GM12878 (cell line): ENCODE results near the gene SLC12A1. TPM values are rescaled to one million over a fixed set of nuclear protein-coding genes. Genes with fewer than 3 reads are reported as not detected.

Source experiments
- ASH2L ChIP-seq: fragments of 300-600, 200-600 bp; sonication (generic); IDR thresholded peaks from 2 replicates; pipeline ENCODE4 v1.6.1; 2017; ENCODE audit warnings: low read depth, mild to moderate bottlenecking, borderline replicate concordance
- BHLHE40 ChIP-seq, 2 experiments: fragments of 450-650 bp in 1 of 2; IDR thresholded peaks; 2 replicates each; pipeline ENCODE4 v1.6.1; 2011 to 2017; ENCODE audit warnings: low read depth in 2 of 2, borderline replicate concordance in 1 of 2, improper control_type of control experiment in 1 of 2, low read length in 1 of 2, mild to moderate bottlenecking in 1 of 2
- CBFB ChIP-seq: IDR thresholded peaks from 2 replicates; pipeline ENCODE4 v1.6.1; 2016; ENCODE audit warnings: antibody characterized with exemption, low read depth
- FOXM1 ChIP-seq: IDR thresholded peaks from 2 replicates; pipeline ENCODE4 v1.6.1; 2012; ENCODE audit warnings: low read depth, mild to moderate bottlenecking, inconsistent platforms, low read length, moderate library complexity
- MEF2A ChIP-seq: IDR thresholded peaks from 2 replicates; pipeline ENCODE4 v1.6.1; 2011; ENCODE audit warnings: low read depth, mild to moderate bottlenecking, low read length, moderate library complexity; ENCODE audit not compliant: insufficient read depth
- MXI1 ChIP-seq: fragments of 150-350 bp; IDR thresholded peaks from 2 replicates; pipeline ENCODE4 v1.6.1; 2011; ENCODE audit warnings: low read depth, mild to moderate bottlenecking, inconsistent platforms, low read length, improper control_type of control experiment
- NBN ChIP-seq: fragments of 450-650 bp; IDR thresholded peaks from 2 replicates; pipeline ENCODE4 v1.6.1; 2016
- NFXL1 ChIP-seq: fragments of 450-650 bp; IDR thresholded peaks from 2 replicates; pipeline ENCODE4 v1.6.1; 2017; ENCODE audit warnings: antibody characterized with exemption, mild to moderate bottlenecking, borderline replicate concordance
- NFYB ChIP-seq: IDR thresholded peaks from 2 replicates; pipeline ENCODE4 v1.6.1; 2011; ENCODE audit warnings: low read depth, mild to moderate bottlenecking, low read length, improper control_type of control experiment, moderate library complexity; ENCODE audit not compliant: insufficient read depth
- POLR2A ChIP-seq: IDR thresholded peaks from 2 replicates; pipeline ENCODE4 v1.6.1; 2011; ENCODE audit warnings: low read depth, mild to moderate bottlenecking, low read length
- POLR2AphosphoS2 ChIP-seq: IDR thresholded peaks from 2 replicates; pipeline ENCODE4 v1.6.1; 2011; ENCODE audit warnings: low read depth, mild to moderate bottlenecking, low read length, improper control_type of control experiment, moderate library complexity
- POU2F2 ChIP-seq: IDR thresholded peaks from 3 replicates; pipeline ENCODE4 v1.6.1; 2011; ENCODE audit warnings: low read depth, mild to moderate bottlenecking, low read length, borderline replicate concordance
- RB1 ChIP-seq: fragments of 450-650 bp; formaldehyde crosslinking; IDR thresholded peaks from 2 replicates; pipeline ENCODE4 v1.6.1; 2017; ENCODE audit warnings: mild to moderate bottlenecking, borderline replicate concordance
- SRF ChIP-seq, 2 experiments: IDR thresholded peaks; 2 replicates each; pipeline ENCODE4 v1.6.1; 2011; ENCODE audit warnings: low read depth in 2 of 2, low read length in 2 of 2, mild to moderate bottlenecking in 1 of 2, moderate library complexity in 1 of 2
- SUPT20H ChIP-seq: IDR thresholded peaks from 2 replicates; pipeline ENCODE4 v1.6.1; 2011; ENCODE audit warnings: low read depth, mild to moderate bottlenecking, low read length, moderate library complexity, borderline replicate concordance; ENCODE audit not compliant: control insufficient read depth
- WRNIP1 ChIP-seq: IDR thresholded peaks from 2 replicates; pipeline ENCODE4 v1.6.1; 2011; ENCODE audit warnings: low read depth, low read length, improper control_type of control experiment, borderline replicate concordance
- ZNF622 ChIP-seq: fragments of 450-650 bp; IDR thresholded peaks from 2 replicates; pipeline ENCODE4 v1.6.1; 2017; ENCODE audit warnings: mild to moderate bottlenecking, inconsistent platforms
- polyA plus RNA-seq, 11 experiments: library from polyadenylated mRNA; depleted of rRNA in 4 of 11; unstranded in 6 of 11; stranded (reverse) in 5 of 11; fragments of >200 nt; fragmentation: Nextera tagmentation in 4 of 11; fragmentation: Illumina TruSeq in 1 of 11; extraction: Ambion mirVana in 4 of 11; extraction: Trizol in 1 of 11; gene quantifications; 1 replicate in 1 of 11; 2 replicates in 10 of 11; pipeline versions ENCODE4 v1.2.1 to v1.2.3, GENCODE V29; 2011 to 2016; ENCODE audit warnings: inconsistent platforms in 2 of 11, missing spikeins in 2 of 11, low read depth in 1 of 11
- total RNA-seq, 4 experiments: library from RNA; depleted of rRNA in 3 of 4; stranded (reverse); fragments of >200 nt in 3 of 4; fragmentation: Illumina TruSeq in 1 of 4; extraction: Trizol in 1 of 4; gene quantifications; 2 replicates each; pipeline versions ENCODE4 v1.2.1 to v1.2.3, GENCODE V29; 2013 to 2021
- TF ChIP-seq, protein P1 (sequence below): fragments of 450-650 bp; IDR thresholded peaks from 2 replicates; pipeline ENCODE4 v1.6.1; 2017; ENCODE audit warnings: mild to moderate bottlenecking, low read depth, inconsistent platforms; ENCODE audit not compliant: poor library complexity, severe bottlenecking
- TF ChIP-seq, protein P2 (sequence below): IDR thresholded peaks from 2 replicates; pipeline ENCODE4 v1.6.1; 2012; ENCODE audit warnings: low read depth, low read length, improper control_type of control experiment
- TF ChIP-seq, protein P3 (sequence below): fragments of 150-350 bp; IDR thresholded peaks from 2 replicates; pipeline ENCODE4 v1.6.1; 2016; ENCODE audit warnings: low read depth, low read length
- TF ChIP-seq, protein P4 (sequence below): fragments of 450-650 bp; conservative IDR thresholded peaks from 2 replicates; pipeline ENCODE4 v1.6.1; 2017; ENCODE audit warnings: mild to moderate bottlenecking, moderate library complexity

SLC12A1 gene
- total and polyA plus RNA-seq, 10 of the 15 experiments (the other 5 are each of a cell fraction or from before 2014, with no cell fraction given) = under 0.01 TPM; not detected in 9

DNA sequence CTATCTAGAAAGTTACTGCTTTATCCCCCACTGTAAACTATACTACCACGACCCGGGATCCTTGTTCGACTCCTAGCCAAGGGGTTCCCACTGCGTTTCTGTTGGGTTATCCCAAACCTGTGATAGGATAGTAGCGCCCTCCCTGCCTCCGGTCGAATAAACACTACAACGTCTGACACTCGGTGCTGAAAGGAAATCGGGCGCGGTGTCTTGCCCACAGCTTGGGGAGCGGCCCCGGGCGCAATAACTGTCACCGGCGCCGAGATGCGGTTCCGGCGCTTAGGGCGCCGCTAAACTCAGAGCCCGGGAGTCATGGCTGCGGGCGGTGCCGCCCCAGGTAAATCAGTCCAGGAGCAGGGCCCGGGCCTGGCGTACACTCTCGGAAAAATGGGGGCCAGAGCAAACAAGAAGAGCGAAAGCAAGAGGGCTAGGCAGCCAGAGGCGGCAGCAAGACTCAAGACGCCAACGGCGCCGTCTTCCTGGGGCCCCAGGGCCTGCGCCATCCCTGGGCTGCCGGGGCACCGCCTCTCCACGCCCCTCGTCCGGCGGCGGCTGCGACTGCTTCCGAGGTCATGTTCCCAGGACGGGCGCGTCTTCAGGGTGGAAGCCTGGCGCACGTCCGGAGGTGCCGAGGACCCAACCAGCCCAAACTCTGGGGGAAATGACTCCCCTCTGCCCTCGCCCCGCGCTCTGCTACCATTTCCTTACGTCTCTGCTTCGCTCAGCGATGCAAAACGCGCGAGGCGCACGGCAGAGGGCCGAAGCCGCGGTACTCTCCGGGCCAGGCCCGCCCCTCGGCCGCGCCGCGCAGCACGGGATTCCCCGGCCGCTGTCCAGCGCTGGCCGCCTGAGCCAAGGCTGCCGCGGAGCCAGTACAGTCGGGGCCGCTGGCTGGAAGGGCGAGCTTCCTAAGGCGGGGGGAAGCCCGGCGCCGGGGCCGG lies 125.0 kb downstream of the SLC12A1 start, which contains the start of gene DUT (continued):
- TF ChIP-seq, protein P1, sequence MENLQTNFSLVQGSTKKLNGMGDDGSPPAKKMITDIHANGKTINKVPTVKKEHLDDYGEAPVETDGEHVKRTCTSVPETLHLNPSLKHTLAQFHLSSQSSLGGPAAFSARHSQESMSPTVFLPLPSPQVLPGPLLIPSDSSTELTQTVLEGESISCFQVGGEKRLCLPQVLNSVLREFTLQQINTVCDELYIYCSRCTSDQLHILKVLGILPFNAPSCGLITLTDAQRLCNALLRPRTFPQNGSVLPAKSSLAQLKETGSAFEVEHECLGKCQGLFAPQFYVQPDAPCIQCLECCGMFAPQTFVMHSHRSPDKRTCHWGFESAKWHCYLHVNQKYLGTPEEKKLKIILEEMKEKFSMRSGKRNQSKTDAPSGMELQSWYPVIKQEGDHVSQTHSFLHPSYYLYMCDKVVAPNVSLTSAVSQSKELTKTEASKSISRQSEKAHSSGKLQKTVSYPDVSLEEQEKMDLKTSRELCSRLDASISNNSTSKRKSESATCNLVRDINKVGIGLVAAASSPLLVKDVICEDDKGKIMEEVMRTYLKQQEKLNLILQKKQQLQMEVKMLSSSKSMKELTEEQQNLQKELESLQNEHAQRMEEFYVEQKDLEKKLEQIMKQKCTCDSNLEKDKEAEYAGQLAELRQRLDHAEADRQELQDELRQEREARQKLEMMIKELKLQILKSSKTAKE = no peak
- TF ChIP-seq POLR2AphosphoS2 = peak; percentile 81
- TF ChIP-seq CBFB = peak; percentile 51; the same call in 1 of the 2 replicates
- TF ChIP-seq MXI1 = peak; percentile 64; the same call in 1 of the 2 replicates
- TF ChIP-seq FOXM1 = 0 out of 2 replicates have a peak, but pooled peaks have one; percentile 8
- no peak for TF ChIP-seq NFXL1
- peak in 1 of 2 experiments; percentile 28; a peak in 1 of 4 replicates for TF ChIP-seq SRF (IDR thresholded peaks at IDR 0.05; ENCODE audit: low read depth in 2 of 2, low read length in 2 of 2)
- peak in 1 of 2 experiments; percentile 18; a peak in 2 of 4 replicates for TF ChIP-seq BHLHE40 (IDR thresholded peaks at IDR 0.05; ENCODE audit: borderline replicate concordance in 1 of 2, low read depth in 2 of 2, low read length in 1 of 2)
- TF ChIP-seq, protein P2, sequence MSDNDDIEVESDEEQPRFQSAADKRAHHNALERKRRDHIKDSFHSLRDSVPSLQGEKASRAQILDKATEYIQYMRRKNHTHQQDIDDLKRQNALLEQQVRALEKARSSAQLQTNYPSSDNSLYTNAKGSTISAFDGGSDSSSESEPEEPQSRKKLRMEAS = peak; percentile 45; the same call in 1 of the 2 replicates
- no peak for TF ChIP-seq MEF2A
- TF ChIP-seq WRNIP1 = no peak
- peak; percentile 41 for TF ChIP-seq NBN
- TF ChIP-seq, protein P3, sequence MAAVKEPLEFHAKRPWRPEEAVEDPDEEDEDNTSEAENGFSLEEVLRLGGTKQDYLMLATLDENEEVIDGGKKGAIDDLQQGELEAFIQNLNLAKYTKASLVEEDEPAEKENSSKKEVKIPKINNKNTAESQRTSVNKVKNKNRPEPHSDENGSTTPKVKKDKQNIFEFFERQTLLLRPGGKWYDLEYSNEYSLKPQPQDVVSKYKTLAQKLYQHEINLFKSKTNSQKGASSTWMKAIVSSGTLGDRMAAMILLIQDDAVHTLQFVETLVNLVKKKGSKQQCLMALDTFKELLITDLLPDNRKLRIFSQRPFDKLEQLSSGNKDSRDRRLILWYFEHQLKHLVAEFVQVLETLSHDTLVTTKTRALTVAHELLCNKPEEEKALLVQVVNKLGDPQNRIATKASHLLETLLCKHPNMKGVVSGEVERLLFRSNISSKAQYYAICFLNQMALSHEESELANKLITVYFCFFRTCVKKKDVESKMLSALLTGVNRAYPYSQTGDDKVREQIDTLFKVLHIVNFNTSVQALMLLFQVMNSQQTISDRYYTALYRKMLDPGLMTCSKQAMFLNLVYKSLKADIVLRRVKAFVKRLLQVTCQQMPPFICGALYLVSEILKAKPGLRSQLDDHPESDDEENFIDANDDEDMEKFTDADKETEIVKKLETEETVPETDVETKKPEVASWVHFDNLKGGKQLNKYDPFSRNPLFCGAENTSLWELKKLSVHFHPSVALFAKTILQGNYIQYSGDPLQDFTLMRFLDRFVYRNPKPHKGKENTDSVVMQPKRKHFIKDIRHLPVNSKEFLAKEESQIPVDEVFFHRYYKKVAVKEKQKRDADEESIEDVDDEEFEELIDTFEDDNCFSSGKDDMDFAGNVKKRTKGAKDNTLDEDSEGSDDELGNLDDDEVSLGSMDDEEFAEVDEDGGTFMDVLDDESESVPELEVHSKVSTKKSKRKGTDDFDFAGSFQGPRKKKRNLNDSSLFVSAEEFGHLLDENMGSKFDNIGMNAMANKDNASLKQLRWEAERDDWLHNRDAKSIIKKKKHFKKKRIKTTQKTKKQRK = no peak
- TF ChIP-seq ASH2L = peak; percentile 59; the same call in 1 of the 2 replicates
- peak; percentile 73 for TF ChIP-seq POU2F2
- peak; percentile 94 for TF ChIP-seq POLR2A
- TF ChIP-seq RB1 = 0 out of 2 replicates have a peak, but pooled peaks have one; percentile 66
- TF ChIP-seq, protein P4, sequence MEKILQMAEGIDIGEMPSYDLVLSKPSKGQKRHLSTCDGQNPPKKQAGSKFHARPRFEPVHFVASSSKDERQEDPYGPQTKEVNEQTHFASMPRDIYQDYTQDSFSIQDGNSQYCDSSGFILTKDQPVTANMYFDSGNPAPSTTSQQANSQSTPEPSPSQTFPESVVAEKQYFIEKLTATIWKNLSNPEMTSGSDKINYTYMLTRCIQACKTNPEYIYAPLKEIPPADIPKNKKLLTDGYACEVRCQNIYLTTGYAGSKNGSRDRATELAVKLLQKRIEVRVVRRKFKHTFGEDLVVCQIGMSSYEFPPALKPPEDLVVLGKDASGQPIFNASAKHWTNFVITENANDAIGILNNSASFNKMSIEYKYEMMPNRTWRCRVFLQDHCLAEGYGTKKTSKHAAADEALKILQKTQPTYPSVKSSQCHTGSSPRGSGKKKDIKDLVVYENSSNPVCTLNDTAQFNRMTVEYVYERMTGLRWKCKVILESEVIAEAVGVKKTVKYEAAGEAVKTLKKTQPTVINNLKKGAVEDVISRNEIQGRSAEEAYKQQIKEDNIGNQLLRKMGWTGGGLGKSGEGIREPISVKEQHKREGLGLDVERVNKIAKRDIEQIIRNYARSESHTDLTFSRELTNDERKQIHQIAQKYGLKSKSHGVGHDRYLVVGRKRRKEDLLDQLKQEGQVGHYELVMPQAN = peak; percentile 96
- TF ChIP-seq ZNF622 = no peak
- TF ChIP-seq SUPT20H = no peak
- no peak for TF ChIP-seq NFYB
